SW 1271 (cell line): Measurements from ENCODE around the gene MAP3K20.
A peak's percentile ranks its signal among the peaks of the same experiment; 100 is the strongest.
"Not testable (repeated sequence)": the region's sequence is repeated elsewhere in the genome, so short reads cannot be mapped to it uniquely, and the experiment has no call there.

Experiments used
- DNase-seq, 2 experiments: peaks; one replicate each; lab custom pipeline; 2025; lab: John Stamatoyannopoulos, UW

MAP3K20 gene

DNA sequence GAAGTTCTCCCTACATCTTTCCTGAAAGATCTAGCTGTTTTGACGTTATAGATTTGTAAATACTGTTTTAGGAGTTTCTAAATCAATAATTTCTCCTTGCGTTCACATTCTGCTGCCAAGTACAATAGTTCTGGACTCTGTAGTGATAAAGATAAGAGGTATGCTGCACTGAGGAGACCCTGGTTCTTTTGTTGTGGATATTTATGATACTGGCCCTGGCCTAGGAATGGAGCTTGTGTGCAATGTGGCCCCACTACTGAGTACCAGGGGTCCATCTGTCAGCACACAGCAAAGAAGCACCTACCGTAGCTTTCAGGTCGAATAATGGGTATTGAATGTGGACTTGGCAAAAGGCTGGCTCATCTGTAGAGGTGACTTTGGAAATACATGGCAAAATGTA is 85.0 kb downstream of the MAP3K20 start:
- DNase-seq = no peak

DNA sequence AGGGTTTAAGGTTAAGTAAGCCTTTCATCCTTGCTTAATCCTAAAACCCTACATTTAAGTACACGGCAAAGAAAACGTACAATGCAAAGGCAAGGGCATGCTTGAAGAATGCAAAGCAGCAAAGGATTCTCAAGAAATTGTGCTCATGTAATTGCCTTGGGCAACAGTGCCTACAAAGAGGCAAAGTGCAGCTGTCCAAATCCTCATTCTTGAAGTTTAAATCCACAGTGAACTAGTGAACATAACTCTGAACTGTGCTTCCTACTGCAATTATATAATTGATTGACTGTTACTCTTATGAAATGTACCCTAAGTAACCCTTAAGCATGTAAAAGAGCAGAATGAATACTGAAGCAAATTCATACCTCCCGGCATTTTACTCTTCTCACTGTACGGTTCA is 85.4 kb downstream of the MAP3K20 start:
- no peak for DNase-seq

DNA sequence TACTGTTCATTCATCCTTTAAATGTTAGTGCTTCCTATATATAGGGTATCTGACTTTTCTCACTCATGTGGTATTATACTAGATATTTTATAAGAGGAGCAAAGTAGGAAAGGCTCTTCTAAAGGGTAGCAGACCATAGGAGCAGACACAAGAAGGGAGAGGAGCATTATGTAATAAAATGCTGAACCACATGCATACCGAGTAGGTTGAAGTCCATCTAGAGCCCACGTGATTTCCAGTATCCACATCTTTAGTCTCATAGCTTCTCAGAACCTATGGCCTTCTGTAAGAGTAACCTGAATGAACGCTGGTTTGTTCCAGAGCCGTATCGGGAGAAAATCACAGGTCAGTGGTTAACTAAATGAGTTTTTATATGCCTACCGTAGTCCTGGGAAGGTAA is 85.9 kb downstream of the MAP3K20 start:
- DNase-seq = no peak

DNA sequence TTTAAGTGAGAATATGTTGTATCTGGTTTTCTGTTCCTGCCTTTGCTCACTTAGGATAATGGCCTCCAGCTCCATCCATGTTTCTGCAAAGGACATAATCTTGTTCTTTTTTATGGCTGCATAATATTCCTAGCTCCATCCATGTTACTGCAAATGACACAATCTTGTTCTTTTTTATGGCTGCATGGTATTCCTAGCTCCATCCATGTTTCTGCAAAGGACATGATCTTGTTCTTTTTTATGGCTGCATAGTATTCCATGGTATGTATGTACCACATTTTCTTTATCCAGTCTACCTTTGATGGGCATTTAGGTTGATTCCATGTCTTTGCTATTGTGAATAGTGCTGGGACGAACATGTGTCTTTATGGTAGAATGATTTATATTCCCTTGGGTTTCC is 87.7 kb downstream of the MAP3K20 start:
- not testable (repeated sequence) for DNase-seq

DNA sequence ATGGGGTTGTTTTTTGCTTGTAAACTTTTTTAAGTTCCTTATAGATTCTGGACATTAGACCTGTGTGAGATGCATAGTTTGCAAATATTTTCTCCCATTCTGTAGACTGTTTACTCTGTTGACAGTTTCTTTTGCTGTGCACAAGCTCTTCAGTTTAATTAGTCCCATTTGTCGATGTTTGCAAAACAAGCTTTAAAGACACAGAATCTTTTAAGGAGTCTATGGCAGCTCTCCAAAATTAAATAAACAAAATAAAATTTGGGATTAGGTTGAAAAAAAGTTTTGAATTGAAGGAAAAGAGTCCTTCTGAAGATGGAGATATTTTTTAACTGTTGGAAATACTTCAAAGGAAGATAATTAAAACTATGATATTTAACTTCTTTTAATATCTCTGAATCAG is 88.8 kb downstream of the MAP3K20 start:
- no peak for DNase-seq

DNA sequence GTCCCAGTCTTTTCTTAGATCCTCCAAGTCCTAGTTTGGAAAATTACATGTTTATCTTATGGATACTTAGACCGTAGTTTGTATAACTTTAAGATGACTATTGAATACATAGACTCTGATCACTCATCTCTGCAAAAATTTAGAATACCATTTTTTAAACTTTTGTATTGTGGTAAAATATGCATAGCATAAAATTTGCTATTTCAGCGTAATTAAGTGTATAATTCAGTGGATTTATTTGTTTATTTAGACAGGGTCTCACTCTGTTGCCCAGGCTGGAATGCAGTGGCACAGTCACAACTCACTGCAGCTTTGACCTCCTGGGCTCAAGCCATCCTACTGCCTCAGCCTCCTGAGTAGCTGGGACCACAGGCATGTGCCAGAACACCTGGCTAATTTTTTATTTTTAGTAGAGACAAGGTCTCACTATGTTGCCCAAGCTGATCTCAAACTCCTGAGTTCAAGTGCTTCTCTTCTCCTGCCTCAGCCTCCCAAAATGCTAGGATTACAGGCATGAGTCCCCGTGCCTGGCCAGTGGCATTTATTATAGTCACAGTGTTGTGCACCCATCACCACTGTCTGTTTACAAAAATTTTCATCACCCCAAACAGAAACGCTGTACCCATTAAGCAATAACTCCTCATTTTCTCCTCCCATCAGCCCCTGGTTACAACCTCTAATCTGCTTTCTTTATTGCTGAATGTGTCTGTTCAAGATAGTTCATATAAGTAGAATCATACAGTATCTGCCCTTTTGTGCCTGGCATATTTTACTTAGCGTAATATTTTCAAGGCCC is 90.0 kb downstream of the MAP3K20 start:
- DNase-seq = no peak

DNA sequence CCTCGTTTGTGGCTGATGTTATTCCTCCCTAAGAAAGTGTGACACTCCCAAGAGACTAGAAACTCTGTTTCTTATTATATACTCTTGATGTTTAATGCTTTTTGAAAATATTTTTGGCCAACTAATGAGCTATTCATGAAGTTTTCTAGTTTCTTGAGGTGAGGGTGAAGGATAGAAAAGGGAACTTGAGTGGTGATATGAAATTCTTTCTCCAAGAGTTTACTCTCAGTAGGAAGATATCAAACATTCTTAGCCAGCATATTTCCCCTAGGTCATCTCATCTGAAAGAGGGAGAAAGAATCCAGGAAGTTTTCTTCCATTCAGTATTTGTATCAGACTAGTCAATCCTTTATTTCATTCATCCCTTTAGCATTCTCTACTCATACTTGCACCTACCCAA is 95.7 kb downstream of the MAP3K20 start:
- DNase-seq = no peak

DNA sequence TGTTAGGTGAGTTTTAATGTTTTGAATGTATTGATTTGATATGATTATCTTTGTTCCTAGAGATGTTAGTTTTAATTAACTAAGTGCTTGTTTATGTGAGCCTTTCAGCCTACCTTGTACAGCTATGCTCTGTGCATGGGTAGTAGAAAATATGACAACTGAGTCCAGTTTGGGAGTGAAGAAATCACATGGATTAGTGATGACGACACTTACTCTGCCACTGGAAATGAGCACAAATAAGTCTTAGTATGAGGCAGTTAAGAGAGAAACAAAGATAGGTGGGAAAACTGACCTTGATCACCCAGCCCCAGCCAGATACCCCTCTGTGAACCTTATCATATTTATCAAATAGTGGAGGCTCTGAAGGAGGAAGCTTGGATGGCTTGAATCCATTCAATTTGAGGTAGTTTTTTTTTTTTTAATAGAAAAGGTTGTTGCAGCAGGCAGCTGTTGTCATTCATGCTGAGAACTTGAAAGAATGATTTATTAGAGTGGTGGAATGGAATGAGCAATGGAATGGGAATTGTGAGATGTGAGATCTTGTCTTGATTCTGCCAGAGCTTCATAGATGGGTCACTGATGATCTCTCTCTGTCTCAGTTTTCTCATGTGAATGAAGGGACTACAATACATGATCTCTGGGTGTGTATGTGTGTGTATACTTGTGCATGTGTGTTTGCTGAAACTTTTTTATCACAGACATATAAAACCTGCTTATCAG is 96.4 kb downstream of the MAP3K20 start:
- DNase-seq = no peak

DNA sequence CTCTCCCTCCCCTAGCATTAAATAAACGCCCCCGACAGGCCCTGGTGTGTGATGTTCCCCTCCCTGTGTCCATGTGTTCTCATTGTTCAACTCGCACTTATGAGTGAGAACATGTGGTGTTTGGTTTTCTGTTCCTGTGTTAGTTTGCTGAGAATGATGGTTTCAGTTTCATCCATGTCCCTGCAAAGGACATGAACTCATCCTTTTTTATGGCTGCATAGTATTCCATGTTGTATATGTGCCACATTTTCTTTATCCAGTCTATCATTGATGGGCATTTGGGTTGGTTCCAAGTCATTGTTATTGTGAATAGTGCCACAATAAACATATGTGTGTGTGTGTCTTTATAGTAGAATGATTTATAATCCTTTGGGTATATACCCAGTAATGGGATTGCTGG is 98.7 kb downstream of the MAP3K20 start:
- DNase-seq = not testable (repeated sequence)

DNA sequence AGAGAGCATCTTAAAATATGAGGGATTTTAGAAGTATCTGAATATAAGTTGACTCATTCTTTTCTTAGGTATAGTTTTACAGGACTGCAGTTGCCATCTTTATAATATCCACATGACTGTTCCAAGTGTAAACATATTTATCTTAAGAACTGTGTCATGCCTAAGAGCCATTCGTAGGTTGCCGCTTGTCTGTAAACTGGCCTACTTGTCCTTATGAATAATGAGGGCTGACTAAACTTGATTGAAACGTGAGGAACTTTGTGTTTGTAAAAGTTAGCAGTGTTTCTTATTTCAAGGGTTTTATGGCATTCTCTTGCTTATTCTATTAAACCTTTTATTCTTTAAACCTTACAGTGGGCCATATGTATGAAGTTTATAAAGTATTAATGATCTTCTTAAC is 99.6 kb downstream of the MAP3K20 start:
- DNase-seq = no peak

DNA sequence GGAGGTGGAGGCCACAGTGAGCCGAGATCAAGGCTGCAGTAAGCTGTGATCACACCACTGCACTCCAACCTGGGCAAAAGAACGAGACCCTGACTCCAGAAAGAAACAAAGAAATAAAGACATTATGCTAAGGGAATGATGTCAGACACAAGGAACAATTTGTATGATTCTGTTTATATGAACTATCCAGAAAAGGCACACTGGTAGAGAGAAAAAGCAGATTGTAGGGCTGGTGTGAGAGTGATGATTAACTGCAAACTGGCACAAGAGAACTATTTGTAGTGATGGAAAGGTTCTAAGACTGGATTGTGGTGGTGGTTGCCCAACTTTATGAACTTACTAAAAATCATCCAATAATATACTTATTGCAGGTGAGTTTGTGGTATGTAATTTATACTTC is 106.3 kb downstream of the MAP3K20 start:
- DNase-seq = no peak

DNA sequence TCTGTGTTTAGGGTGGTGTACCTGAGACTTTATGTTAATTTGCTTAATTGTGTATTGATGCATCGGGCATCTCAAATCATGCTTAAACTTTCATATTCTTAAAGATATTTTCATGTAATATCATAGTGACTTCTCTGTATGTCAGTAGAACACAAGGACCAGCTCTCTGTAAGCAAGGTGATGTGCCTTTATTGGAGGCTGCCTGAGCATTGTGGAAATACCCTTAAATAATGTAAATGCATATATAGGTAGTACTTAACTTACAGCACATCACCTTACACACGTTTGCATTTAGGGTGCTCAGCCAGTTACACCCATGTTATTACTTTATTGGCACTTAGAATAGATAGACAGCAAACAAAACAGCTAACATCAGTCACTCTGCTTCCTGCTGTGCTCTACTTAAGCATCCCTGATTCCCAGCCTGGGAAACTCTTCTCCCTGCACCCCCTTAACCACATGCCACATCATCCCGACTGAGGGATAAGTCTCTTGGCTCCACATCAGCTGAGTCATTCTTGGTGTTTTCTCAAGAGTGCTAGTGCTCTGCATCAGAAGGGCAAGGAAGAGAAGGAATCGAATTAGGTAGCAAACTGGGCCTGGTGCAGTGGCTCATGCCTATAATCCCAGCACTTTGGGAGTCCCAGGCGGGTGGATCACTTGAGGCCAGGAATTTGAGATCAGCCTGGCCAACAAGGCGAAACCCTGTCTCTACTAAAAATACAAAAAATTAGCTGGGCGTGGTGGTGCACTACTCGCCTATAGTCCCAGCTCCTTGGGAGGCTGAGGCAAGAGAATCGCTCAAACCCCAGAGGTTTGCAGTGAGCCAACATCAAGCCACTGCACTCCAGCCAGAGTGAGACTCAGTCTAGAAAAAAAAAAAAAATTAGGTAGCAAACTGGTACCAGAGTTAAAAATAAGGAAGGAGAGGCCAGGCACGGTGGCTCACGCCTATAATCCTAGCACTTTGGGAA is 108.7 kb downstream of the MAP3K20 start:
- DNase-seq = peak; percentile 66 to 89

DNA sequence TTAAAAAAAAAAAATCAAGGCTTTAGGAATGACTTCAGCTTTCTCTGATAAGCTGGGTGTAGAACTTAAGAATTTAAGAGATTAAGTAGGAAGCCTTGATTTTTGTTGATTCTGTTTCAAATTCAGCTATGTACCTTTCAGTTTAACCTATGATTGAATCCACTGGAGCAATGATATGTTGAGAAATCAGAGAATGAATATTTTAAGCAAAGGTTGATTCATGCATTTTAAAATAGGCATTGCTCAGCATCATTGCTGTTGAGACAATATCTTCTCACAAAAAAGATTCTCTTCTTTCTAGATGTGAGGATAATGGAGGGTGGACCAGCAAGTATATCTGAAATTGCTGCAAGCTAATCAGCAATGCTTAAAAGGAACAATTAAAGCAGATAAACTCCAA is 109.8 kb downstream of the MAP3K20 start:
- DNase-seq = no peak

DNA sequence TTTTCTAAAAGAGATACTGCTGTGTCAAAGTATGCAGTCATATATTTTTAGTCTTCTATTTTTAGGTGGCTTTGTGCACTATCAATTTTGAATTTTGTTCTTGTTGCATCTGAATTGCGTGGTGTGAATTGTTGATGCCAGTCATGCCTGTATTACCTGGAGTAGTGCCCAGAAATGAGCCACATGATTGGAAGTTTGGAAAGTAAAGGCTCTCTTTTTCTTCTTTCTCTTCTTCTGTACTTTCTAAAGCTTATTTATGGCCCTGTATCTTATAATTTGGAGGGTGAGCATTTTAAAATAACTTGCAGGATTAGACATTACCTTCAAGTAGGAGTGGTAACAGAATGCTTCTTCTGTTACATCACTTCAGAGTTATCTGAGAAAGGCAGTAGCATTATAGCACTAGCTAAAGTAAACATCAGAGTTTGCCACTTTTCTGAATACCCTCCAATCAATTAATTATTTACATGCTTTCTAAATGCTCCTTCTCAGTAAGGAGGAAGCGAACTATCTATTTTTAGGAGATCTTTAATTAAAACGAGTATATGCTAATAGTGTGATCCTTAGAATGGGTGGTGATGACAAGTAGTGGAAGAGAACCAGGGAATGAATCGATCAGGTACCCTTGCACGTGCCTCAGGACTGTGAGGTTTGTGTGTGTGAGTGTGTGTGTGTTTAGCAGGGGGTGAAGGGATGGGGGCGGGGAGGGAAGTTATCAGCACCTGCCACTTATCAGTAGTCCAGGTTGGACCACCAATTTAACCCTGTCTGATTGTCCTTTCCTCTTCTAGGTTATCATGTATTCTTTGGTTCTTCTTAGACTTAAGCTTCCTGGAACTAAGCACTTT is 112.5 kb downstream of the MAP3K20 start:
- no peak for DNase-seq

DNA sequence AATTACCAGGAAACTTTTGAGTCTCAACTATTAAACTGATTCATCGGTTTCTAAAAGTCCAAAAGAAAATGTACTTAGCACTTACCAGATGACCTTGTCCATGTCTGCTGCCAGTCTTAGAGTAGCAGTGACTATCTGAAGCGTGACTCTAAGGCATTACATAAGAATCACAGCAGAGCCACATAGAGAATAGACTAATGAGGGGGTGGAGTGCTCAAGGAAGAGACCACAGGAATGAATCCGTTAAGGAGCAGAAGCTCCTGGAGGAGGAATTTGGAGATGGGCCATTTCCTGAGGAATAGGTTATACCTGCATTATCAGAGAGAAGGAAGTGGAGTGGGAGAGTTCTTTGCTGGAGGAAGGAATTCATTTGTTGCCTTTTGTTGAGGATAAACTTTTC is 116.0 kb downstream of the MAP3K20 start:
- DNase-seq = peak in 1 of 2 experiments; percentile 33

DNA sequence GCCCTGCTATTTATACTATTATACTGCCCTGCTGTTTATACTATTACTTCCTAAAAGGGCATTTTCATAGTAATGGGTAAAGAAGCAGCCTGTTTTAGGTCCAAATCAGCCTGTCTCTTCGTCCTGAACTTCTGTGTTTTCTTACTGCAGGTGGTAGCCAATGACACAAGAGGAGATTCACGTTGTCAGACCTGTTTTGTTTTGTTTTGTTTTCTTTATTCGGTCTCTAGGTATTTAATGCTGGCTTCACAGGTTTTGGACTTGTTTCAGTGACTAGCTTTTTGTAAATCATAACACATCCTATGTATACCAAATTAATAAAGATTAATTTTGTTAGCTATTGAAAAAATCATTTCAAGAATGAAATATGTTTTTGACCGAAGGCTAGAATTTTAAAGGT is 116.4 kb downstream of the MAP3K20 start:
- DNase-seq = no peak

DNA sequence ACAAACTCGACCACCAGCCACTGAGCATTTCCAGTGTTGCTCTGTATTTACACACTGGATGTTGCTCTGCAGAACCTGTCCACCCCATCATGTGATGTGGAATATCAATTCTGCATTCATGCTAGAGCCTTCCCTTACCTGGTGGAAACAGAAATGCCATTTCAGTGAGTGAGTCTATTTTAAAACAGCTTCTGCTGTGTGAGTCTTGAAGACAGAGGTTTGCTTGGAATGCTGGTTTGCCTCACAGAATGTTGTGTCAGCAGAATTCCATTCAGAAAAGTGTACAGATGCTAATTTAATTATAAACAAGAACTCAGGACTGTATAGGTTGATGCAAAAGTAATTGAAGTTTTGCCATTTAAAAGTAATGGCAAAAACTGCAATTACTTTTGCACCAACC is 118.3 kb downstream of the MAP3K20 start:
- DNase-seq = no peak

DNA sequence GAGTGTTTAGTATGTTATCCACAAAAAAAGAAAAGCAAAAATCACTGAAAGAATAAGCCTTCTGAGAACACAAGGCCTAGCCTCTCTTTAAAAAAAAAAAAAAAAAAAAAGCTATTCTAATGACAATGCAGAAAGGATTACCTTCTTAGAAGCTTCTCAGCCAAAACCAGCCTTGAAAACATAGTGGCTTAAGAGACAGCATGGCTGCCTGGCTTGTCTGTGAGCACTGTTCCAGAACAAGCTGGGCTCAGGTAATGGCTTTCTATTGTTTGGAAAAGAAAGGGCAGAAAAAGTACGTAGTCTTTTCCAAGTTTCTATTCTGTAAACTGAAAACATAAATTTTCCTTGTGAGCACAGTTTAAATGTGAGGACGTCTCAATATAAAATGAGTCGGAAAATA is 119.5 kb downstream of the MAP3K20 start:
- no peak for DNase-seq

DNA sequence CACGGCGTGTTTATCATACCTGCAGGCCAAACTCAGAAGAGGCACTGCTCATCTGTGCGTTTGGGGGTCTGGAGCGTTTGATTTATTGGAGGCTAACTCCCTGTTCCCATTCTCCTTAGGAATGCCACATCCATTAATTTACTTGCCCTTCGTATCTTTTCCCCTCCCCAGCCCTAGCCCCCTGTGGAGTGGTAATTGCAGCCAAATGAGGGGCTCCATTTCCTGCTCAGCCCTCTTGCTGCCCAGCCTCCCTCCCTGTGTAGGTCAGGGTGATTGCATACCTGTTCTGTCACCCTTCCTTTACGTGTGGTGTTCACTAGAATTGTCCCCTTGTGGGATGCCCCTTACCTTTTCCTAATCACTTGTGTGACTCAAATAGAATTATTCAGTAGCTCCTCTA is 120.4 kb downstream of the MAP3K20 start:
- no peak for DNase-seq

DNA sequence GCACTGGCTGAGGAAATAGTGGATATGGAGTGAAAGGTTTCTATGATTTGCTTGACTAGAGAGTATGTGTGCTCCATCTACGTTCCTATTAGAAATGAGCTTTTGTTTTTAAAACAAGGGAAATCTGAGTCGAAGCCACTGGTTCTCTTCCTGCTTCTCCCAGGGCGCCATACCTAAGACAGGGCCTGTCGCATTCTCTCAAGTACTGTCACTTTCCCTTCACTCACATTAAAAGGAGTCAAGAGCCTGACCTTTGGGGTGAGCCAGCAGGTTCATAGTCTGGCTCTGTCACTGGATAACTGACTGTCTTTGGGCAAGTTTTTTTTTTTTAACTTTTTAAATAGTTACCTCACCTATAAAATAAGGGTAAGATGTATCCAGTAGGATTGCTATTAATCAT is 121.0 kb downstream of the MAP3K20 start:
- no peak for DNase-seq

DNA sequence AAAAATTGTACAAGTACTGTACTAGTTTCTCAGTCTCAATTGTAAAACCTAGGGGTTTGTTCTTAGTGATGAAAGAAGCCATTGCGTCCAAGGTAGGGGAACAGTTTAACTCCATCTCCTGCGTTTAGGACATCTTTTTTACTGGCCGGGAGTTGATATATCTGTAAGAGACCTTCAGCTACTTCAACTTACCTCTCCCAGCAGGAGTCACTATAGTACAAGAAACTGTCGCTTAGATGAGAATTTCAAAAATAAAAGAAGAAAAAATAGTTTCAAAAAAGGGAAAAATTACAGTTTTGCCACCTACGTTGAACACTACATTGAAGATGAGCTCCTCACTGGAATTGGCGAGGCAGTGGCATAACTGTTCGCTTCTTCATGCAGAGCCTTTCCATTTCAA is 122.7 kb downstream of the MAP3K20 start:
- DNase-seq = no peak

DNA sequence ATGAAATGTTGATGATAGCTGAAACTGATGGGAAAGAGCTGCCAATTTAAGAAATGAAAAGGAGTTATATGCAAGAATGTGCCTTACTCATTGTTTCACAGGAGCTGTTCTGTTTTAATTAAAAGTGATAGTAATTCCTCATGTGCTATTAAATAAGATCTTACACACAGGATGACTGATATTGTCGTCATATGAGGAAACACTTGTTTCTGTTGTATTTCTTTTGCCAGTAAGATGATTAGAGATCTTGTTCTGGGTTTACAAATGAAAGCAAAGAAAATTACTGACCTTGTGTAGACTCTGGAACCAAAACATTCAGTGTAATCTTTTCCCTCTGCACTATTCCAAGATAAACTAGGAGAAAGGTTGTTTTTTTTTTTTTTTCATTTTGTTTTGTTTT is 123.6 kb downstream of the MAP3K20 start:
- DNase-seq = no peak
